ENCODE results near the gene TREX2. TPM values are rescaled to one million over a fixed set of nuclear protein-coding genes. Genes with fewer than 3 reads are reported as not detected.

Gene TREX2
- total and polyA plus RNA-seq, 2 of the 8 experiments (the other 6 are each of a cell fraction or from before 2014, with no cell fraction given), result 0.71 to 0.80 TPM

DNA sequence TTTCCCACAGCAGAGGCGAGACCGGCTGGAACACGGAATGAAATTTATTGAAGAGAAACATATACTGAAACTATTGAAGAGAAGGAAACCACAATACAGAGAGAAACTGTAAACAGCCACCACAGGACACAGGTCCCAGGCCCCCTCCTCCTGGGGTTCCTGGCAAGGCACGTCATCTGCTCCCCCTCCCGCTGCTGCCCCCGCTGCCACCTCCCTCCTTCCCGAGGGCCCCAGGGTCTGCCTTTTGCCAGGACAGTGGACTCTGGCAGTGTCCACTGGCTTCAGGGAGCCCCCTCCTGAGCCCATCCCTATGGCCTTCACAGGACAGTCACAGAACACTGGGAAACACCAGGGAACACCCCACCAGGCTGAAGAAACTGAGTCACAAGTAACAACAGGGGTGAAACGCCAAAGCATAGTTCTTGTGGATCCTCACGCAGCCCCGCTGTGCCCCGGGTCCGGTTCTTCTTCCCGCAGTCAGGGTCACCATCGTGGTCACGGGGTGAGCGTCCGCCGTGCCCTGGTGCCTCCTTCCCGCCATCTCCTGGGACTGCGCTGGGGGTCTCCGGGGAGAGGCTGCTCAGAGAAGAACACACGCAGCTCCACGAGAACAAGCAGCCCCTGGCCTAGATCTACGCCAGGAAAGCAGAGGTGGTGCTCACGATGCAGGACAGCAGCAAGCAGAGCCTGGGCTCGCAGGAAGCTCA is 50.1 kb downstream of the TREX2 start (continued):
- TF ChIP-seq, protein P1, sequence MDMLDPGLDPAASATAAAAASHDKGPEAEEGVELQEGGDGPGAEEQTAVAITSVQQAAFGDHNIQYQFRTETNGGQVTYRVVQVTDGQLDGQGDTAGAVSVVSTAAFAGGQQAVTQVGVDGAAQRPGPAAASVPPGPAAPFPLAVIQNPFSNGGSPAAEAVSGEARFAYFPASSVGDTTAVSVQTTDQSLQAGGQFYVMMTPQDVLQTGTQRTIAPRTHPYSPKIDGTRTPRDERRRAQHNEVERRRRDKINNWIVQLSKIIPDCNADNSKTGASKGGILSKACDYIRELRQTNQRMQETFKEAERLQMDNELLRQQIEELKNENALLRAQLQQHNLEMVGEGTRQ (IDR thresholded peaks at IDR 0.05; ENCODE audit: low read length), result no peak
- no peak for TF ChIP-seq RFX5 (IDR thresholded peaks at IDR 0.05; ENCODE audit: borderline replicate concordance, low read depth, low read length)

Data from H1 (cell line).